GM18511 (cell line): Measurements from ENCODE around the gene LRRC25.
A peak's percentile ranks its signal among the peaks of the same experiment; 100 is the strongest.

Experiments used
- ATAC-seq: cut with Tn5 transposase; IDR thresholded peaks from one replicate; pipeline ENCODE4 v1.9.1; 2021; ENCODE audit warnings: mild to moderate bottlenecking, moderate library complexity; ENCODE audit not compliant: unreplicated experiment

Gene LRRC25

DNA sequence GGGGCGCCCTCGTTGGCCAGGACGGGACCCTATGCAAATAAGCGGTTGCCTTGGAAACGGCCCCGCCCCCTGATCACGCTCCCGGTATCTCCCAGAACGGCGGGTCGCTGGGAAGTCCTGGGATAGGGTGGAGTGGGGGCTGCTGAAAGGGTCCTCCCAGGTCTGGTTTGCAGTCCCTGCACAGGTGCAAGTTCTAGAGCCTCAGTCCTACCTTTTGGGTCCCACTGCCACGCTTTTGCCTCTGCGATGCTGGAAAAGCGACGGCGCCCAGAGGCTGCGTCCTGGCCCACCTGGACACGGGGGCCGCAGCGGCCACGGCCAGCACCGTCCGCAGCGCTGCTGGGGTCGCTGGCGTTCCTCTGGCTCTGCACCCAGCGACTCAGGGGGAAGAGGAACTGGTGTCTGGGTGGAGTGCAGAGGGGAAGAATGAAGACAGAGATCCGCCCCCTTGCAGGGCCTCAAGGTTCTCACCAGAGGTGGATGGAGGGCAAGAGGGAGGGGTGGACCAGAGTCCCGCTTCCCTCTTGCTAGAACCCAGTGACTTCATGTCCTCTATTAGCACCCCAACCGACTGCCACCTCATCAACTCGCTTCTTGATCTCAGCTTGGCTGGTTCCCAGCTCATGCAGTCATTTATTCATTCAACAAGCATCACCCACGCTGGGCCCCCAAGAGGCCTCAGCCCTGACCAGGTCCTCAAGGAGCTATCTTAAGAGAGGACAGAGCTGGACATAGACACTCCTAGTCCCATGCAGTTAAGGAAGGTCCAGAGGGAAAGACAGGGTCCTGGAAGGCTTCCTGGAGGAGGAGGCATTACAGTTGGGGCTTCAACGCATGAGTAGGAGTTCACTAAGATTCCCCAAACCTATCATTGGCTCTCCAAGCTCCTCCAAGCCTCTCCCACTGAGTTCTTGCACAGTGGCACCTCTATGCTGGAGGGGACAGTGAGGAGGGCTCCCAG is at the start of gene LRRC25:
Gene LRRC25, minus strand, starts transcription at position 381 of the 961 bp plus-strand sequence. CDS start 659 bp downstream, outside the sequence.
- ATAC-seq = no peak

- ATAC-seq = no peak
These were observed 49.5 kb upstream of the LRRC25 start for GRCh38 chr19:18446811-18447359.

DNA sequence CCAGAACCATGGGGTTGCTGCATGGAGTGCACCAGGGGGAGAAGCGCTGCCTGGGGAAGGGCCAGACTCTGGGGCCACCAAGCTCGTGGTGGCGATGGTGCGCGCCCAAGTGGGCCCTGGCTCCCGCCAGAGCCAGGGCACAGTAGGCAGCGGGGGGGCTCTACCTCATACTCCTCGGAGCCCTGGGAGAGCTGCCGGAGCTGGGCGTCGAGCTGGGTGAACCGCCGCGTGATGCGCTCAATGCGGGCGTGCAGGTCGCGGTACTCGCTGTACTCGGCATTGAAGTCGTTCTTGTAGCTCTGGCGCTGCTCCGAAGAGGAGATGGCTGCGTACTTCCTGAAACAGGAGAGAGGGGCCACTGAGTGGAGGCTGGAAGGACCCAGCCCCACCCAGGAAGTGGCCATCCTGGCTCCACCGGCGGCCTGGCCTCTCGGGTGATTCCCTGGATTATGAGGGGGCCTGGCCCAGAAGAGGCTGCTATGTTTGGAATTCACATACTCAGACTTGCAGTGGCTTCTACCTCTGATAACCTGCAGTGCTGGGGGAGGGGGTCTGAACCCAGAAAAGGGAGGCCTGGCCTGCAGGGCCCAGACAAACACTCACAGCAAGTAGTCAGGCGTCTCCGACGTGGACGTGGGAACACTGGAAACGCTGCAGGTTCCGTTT is 48.9 kb upstream of the LRRC25 start:
- ATAC-seq = no peak

GRCh38 chr19:18445262-18445948 is 48.0 kb upstream of the LRRC25 start:
- ATAC-seq = no peak

DNA sequence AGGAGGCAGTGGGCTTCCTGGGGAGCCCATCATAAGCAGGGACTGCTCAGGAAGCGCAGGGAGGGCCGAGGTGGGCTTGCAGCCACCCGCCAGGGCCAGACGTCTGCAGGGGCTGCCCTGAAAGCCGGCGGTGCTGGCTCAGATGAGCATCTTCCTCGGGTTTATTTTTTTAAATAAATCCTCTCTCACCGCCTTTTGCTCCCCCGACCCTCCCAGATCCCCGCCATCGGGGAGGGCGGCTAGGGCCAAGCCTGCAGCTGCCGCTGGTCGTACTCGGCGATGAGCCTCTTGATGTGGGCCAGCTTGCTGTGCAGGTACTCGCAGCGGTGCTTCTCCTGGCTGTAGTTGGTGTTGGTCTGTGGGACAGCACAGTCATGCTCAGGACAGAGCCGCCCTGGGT is 47.1 kb upstream of the LRRC25 start:
- no peak for ATAC-seq

- ATAC-seq = no peak
These were observed 46.4 kb upstream of the LRRC25 start for GRCh38 chr19:18443831-18444230.

DNA sequence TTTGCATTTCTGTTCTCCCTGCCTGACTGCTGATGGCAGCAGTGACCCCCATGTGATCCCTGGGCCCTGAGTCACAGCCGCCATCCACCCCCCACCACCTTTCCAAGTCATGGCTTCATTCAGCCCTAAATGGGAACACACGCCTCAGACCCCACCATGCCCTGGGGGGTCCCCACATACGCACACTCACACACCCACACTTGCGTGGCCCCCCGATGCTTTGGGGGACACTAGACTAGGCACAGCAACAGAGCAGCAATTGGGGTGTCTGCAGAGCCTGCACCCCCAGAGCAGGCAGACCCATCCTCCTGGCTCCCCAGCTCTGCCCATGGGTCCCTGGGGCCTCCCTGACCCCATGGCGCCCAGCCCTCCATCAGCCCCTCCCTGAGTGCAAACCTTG is 46.0 kb upstream of the LRRC25 start:
- no peak for ATAC-seq

DNA sequence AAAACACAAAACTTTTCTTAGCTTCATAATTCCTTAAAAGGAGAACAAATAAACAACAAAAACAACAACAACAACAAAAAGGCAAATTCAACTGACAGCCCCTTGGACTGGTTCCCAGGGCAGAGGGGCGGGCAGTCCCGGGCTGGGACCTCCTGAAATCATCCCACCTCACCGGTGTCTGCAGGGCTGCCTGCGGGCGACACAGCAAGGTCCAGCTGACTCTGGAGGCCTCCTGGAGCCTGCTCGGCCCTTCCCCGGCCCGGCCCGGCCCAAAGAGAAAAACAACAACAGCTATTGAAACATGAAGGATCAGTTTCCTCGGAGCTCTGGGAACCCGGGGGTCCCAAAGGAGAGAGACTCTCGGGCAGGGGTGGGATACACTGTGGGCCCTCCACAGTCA is 45.5 kb upstream of the LRRC25 start:
- ATAC-seq = no peak

GRCh38 chr19:18441804-18442788 is 44.7 kb upstream of the LRRC25 start:
- no peak for ATAC-seq

DNA sequence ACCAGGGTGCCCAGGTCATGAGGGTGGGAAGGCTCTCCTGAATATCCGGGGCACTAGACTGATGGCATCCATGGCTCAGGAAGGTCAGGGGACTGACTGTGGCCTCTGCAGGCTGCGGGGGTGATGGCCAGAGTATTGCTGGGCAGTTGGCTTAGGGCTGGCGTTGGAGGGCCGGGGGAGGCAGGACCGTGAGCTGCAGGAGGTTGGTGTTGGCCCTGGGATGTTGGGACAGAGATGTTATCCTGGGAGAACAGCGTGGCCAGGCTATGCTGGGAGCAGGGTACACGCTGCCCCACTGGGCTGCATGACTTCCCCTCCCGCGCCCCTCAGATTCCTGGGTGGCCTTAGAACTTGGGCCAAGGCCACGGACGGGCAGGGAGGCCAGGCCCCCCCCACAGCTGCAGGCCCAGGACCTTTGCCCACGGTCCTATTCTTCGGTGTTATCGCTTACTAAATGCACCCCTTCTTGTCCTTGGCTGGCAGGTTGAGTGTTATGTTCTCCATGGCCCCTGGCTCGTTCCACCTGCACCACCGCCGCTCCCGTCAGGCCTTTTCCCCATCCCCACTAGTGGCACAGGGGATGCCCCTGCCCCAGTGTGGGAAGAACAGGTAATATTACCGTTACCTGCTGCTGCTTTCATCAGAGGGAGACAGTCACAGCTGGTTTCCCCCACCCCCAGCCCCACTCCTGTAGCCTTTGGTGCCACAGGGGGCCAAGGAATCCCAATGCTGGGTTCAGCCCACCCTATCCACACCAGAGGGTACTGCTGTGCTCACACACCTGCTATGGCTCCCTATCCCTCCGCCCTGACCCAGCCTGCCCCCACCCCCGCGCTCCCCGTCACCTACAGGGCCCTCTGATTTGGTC is 43.7 kb upstream of the LRRC25 start:
- no peak for ATAC-seq

DNA sequence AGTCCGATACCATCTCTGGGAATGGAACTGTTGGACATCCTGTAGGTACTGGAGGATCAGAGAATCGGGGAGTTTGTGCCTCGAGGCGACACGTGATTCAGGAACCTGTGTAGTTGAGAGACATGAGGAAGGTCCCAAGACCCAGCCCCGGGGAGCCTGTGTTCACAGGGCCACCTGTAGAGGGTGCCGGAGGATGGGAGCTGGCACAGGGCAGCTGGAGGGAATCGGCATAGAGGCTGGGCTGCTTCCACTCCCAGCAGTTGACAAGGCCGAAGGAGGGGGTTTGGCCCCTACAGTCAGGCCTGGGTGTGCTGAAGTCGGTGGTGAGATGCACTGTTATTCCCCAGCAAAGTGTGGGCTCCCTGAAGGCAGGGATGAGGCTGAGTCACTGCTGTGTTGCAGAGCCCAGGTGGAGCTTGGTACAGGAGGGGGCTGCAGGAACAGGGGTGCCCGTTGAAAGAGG is 43.0 kb upstream of the LRRC25 start:
- ATAC-seq = no peak

GRCh38 chr19:18439910-18440237 is 42.5 kb upstream of the LRRC25 start:
- no peak for ATAC-seq

GRCh38 chr19:18439025-18439909 is 41.8 kb upstream of the LRRC25 start:
- ATAC-seq = no peak

GRCh38 chr19:18438331-18439024 is 41.1 kb upstream of the LRRC25 start:
- no peak for ATAC-seq

DNA sequence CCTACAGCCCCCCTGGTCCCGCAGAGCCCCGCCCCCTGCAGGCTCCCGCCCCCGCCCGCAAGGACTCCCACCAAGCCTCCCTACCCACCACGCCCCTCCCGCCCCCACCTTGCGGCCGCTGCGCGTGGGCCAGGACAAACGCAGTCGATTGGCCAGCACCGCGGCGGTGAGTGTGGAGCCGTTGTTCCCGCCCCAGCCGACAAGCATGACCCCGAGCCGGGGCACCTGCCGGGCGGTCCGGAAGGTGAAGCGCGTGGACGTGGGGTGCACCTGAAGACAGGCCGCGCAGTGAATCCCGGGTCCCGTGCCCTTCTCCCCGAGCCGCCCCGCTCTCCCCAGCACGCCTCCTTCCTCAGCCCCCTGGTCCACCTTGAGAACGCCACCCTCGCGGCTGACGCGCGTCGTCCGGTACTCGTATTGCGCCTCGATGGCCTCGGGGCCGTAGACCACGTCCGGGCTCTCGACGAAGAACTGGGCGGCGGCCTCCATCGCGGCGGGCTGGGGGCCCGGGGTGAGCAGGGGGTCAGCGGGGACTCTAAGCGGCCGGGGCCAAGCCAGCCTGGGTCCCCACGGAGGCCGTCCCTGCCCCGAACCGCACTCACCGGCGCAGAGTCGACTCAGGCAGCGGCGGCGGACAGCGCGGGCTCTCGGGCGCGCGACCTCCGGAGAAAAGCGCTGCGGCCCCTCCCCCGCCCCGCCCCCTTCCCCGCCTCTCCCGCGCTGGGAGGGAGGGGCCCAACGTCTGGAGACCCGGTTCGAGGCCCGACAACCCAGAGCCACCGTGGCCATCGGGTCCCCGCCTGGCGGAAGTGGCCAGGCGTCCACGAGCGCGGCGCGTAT is 40.3 kb upstream of the LRRC25 start, which contains the start of gene ISYNA1:
Gene ISYNA1, minus strand, starts transcription at position 643 of the 840 bp plus-strand sequence. Its CDS starts 154 bp downstream, at position 489.
- peak; percentile 15 for ATAC-seq
